ENCODE data around the gene TSPAN9. TPM values are rescaled to one million over a fixed set of nuclear protein-coding genes. Genes with fewer than 3 reads are reported as not detected.

The TSPAN9 gene
- polyA plus RNA-seq, 2 of the 4 experiments (the other 2 are of a cell fraction) = 12.4 to 16.1 TPM

- 46% methylated on average over 8 of the region's 8 CpGs for WGBS (ENCODE audit: missing lambda C conversion rate)
- ChIA-PET POLR2A (no interaction called here), CTCF (interaction anchor here (1.1 to 5.7 kb wide), 3 partner anchors 10 to 35 kb away, joined by 3 to 22 read pairs (median 3); no protein-coding TSS in a partner anchor)
- H3K4me2 ChIP-seq = no peak overlapping the region
- FAIRE-seq (no peak), DNase-seq (ENCODE audit: low read depth in 1 of 2, low spot score in 1 of 2) (no peak), ATAC-seq (no peak)
- H3K4me3 ChIP-seq = no peak overlapping the region
- no peaks in the 10 kb centered on the region for H3K4me1 ChIP-seq
- no peak for TF ChIP-seq HOXA7 (CRISPR knock-in tag; IDR thresholded peaks at IDR 0.05)
- no peak for TF ChIP-seq ESRRA (IDR thresholded peaks at IDR 0.05; ENCODE audit: borderline replicate concordance, low read length)
- TF ChIP-seq TFCP2L1 (CRISPR knock-in tag; IDR thresholded peaks at IDR 0.05) = no peak
- no peak for TF ChIP-seq FOXS1 (CRISPR knock-in tag; IDR thresholded peaks at IDR 0.05)
- TF ChIP-seq, protein P1, sequence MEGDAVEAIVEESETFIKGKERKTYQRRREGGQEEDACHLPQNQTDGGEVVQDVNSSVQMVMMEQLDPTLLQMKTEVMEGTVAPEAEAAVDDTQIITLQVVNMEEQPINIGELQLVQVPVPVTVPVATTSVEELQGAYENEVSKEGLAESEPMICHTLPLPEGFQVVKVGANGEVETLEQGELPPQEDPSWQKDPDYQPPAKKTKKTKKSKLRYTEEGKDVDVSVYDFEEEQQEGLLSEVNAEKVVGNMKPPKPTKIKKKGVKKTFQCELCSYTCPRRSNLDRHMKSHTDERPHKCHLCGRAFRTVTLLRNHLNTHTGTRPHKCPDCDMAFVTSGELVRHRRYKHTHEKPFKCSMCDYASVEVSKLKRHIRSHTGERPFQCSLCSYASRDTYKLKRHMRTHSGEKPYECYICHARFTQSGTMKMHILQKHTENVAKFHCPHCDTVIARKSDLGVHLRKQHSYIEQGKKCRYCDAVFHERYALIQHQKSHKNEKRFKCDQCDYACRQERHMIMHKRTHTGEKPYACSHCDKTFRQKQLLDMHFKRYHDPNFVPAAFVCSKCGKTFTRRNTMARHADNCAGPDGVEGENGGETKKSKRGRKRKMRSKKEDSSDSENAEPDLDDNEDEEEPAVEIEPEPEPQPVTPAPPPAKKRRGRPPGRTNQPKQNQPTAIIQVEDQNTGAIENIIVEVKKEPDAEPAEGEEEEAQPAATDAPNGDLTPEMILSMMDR (IDR thresholded peaks at IDR 0.05) = no peak
- TF ChIP-seq, protein P2, sequence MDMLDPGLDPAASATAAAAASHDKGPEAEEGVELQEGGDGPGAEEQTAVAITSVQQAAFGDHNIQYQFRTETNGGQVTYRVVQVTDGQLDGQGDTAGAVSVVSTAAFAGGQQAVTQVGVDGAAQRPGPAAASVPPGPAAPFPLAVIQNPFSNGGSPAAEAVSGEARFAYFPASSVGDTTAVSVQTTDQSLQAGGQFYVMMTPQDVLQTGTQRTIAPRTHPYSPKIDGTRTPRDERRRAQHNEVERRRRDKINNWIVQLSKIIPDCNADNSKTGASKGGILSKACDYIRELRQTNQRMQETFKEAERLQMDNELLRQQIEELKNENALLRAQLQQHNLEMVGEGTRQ (IDR thresholded peaks at IDR 0.05) = peak; percentile 33; the same call in 1 of the 2 replicates
- no peak for TF ChIP-seq BCL3 (IDR thresholded peaks at IDR 0.05)
- TF ChIP-seq ZNF302 (CRISPR knock-in tag; IDR thresholded peaks at IDR 0.05) = no peak
- H3K9me3 ChIP-seq = no peaks in the 10 kb centered on the region
- no peak overlapping the region for H3K27ac ChIP-seq
These were observed 257.9 kb downstream of the TSPAN9 start for GRCh38 chr12:3335078-3335487.

Small RNAs within 50 kb of the gene (small RNA-seq; reads per million reads assigned to genes)
- gene AC005912.1 (0 to 7.4 (median 0) reads per million in 6 experiments), gene RF00017 (0 reads per million in 6 experiments)

Other genes starting within 250 kb of the TSPAN9 start
- not detected in 2 replicates for gene NRIP2, start 242.3 kb upstream of the TSPAN9 start, polyA plus RNA-seq (2011; rRNA removed)
- not detected in 3 replicates for gene NRIP2, start 242.3 kb upstream of the TSPAN9 start, polyA plus RNA-seq (2017; fragmentation: RNase III; extraction: RNeasy Plus Mini Kit Qiagen cat#74134 plus additional on column Dnase treatment)
- not detected in 2 replicates for gene TEX52, start 220.3 kb upstream of the TSPAN9 start, polyA plus RNA-seq (2011; rRNA removed)
- gene TEX52, start 220.3 kb upstream of the TSPAN9 start, polyA plus RNA-seq (2017; fragmentation: RNase III; extraction: RNeasy Plus Mini Kit Qiagen cat#74134 plus additional on column Dnase treatment) = not detected in 3 replicates
- gene FOXM1, start 200.2 kb upstream of the TSPAN9 start, polyA plus RNA-seq (2011; rRNA removed) = 40.3 and 47.8 TPM in 2 replicates
- gene FOXM1, start 200.2 kb upstream of the TSPAN9 start, polyA plus RNA-seq (2017; fragmentation: RNase III; extraction: RNeasy Plus Mini Kit Qiagen cat#74134 plus additional on column Dnase treatment) = 84.0 to 84.2 TPM (median 84.2 TPM) in 3 replicates
- gene RHNO1, start 200.2 kb upstream of the TSPAN9 start, polyA plus RNA-seq (2011; rRNA removed) = 85.9 and 102 TPM in 2 replicates
- gene RHNO1, start 200.2 kb upstream of the TSPAN9 start, polyA plus RNA-seq (2017; fragmentation: RNase III; extraction: RNeasy Plus Mini Kit Qiagen cat#74134 plus additional on column Dnase treatment) = 35.7 to 37.6 TPM (median 37.1 TPM) in 3 replicates
- gene TULP3, start 186.5 kb upstream of the TSPAN9 start, polyA plus RNA-seq (2011; rRNA removed) = 30.6 and 32.9 TPM in 2 replicates
- gene TULP3, start 186.5 kb upstream of the TSPAN9 start, polyA plus RNA-seq (2017; fragmentation: RNase III; extraction: RNeasy Plus Mini Kit Qiagen cat#74134 plus additional on column Dnase treatment) = 17.9 to 19.6 TPM (median 18.4 TPM) in 3 replicates
- gene TEAD4, start 118.0 kb upstream of the TSPAN9 start, polyA plus RNA-seq (2011; rRNA removed) = 22.0 and 22.6 TPM in 2 replicates
- 31.2 to 34.9 TPM (median 31.8 TPM) in 3 replicates for gene TEAD4, start 118.0 kb upstream of the TSPAN9 start, polyA plus RNA-seq (2017; fragmentation: RNase III; extraction: RNeasy Plus Mini Kit Qiagen cat#74134 plus additional on column Dnase treatment)